ENCODE data around the gene PRKACB. TPM values are rescaled to one million over a fixed set of nuclear protein-coding genes. Genes with fewer than 3 reads are reported as not detected.

PRKACB gene
- total RNA-seq, 1 experiment from 2014 or later, result 28.5 TPM

DNA sequence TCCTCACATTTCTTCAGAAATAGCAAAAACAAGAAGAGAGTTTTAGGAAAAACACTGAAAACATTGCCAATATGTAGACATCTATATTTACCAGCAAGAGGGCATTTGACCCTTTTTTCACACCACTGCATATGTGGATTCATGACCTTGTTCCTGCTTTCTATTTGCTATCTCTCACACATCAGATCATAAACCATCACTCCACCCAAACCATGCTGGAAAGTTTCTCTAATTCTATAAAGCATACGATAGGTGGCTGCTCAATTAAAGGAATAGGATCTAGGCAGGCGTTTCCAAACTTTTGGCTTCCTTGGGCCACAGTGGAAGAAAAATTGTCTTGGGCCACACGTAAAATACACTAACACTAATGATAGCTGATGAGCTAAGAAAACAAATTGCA lies 121.8 kb downstream of the PRKACB start:
- H3K9me3 Mint-ChIP-seq (ENCODE audit: low read depth, unreplicated experiment), result no peaks in the 10 kb centered on the region
- no peak overlapping the region for H3K27ac Mint-ChIP-seq (ENCODE audit: unreplicated experiment)
- no TSS peak for BruUV-seq (replicated peaks)
- CTCF ChIA-PET, result no interaction called here
- intact Hi-C loops (cut with micrococcal nuclease; ENCODE audit: unreplicated experiment), result no loop called here
- no peak overlapping the region for H3K4me3 Mint-ChIP-seq (ENCODE audit: low read depth, unreplicated experiment)
- H3K36me3 Mint-ChIP-seq (ENCODE audit: insufficient read depth, unreplicated experiment), result no peaks in the 10 kb centered on the region
- H3K27me3 Mint-ChIP-seq (ENCODE audit: unreplicated experiment), result no peaks in the 10 kb centered on the region
- no peak for DNase-seq
- TF ChIP-seq, protein P1, sequence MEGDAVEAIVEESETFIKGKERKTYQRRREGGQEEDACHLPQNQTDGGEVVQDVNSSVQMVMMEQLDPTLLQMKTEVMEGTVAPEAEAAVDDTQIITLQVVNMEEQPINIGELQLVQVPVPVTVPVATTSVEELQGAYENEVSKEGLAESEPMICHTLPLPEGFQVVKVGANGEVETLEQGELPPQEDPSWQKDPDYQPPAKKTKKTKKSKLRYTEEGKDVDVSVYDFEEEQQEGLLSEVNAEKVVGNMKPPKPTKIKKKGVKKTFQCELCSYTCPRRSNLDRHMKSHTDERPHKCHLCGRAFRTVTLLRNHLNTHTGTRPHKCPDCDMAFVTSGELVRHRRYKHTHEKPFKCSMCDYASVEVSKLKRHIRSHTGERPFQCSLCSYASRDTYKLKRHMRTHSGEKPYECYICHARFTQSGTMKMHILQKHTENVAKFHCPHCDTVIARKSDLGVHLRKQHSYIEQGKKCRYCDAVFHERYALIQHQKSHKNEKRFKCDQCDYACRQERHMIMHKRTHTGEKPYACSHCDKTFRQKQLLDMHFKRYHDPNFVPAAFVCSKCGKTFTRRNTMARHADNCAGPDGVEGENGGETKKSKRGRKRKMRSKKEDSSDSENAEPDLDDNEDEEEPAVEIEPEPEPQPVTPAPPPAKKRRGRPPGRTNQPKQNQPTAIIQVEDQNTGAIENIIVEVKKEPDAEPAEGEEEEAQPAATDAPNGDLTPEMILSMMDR (IDR thresholded peaks at IDR 0.05; ENCODE audit: unreplicated experiment), result no peak
- peaks cover 38% of the 10 kb centered on the region for H3K4me1 Mint-ChIP-seq (ENCODE audit: low read depth, unreplicated experiment)

DNA sequence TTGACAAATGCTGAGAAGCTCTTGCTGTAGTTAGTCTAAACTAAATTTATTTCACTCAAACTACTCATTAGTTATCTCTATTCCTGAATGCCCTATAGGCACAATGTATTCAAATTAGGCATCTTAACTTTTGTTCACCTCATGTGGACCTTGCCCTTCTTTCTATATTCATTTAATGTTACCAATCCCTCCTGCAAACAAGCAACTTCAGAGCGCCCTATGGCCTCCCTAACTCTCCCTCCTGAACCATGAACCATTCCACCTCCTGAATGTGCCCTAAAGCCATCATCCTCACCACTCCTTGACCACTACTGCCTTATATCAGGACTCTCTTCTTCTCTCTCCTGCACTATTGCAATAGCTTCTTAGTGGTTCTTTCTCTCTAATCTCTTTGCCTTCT lies 122.7 kb downstream of the PRKACB start:
- TF ChIP-seq, protein P1 (IDR thresholded peaks at IDR 0.05; ENCODE audit: unreplicated experiment), result no peak
- no peaks in the 10 kb centered on the region for H3K36me3 Mint-ChIP-seq (ENCODE audit: insufficient read depth, unreplicated experiment)
- no TSS peak for BruUV-seq (replicated peaks)
- H3K27ac Mint-ChIP-seq (ENCODE audit: unreplicated experiment), result no peak overlapping the region
- CTCF ChIA-PET, result no interaction called here
- H3K27me3 Mint-ChIP-seq (ENCODE audit: unreplicated experiment), result no peaks in the 10 kb centered on the region
- intact Hi-C loops (cut with micrococcal nuclease; ENCODE audit: unreplicated experiment), result no loop called here
- H3K4me1 Mint-ChIP-seq (ENCODE audit: low read depth, unreplicated experiment), result peaks cover 47% of the 10 kb centered on the region
- no peak for DNase-seq
- H3K9me3 Mint-ChIP-seq (ENCODE audit: low read depth, unreplicated experiment), result no peaks in the 10 kb centered on the region
- no peak overlapping the region for H3K4me3 Mint-ChIP-seq (ENCODE audit: low read depth, unreplicated experiment)

DNA sequence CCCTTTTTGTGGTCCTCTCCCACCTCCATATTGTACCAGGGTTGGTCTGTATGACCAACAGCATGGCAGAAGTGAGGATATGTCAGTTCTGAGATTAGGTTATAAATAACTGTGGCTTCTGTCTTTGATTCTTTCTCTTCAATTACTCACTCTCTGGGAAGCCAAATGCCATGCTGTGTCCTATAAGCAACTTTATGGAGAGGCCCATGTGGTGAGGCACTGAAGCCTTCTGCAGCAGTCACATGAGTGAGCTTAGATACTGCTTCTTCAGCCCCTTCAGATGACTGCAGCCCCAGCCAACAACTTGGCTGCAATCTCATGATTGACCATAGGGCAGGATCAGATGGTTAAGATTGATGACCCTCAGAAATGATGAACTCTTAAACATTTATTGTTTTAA lies 123.4 kb downstream of the PRKACB start:
- BruUV-seq (replicated peaks), result no TSS peak
- H3K4me1 Mint-ChIP-seq (ENCODE audit: low read depth, unreplicated experiment), result peaks cover 54% of the 10 kb centered on the region

DNA sequence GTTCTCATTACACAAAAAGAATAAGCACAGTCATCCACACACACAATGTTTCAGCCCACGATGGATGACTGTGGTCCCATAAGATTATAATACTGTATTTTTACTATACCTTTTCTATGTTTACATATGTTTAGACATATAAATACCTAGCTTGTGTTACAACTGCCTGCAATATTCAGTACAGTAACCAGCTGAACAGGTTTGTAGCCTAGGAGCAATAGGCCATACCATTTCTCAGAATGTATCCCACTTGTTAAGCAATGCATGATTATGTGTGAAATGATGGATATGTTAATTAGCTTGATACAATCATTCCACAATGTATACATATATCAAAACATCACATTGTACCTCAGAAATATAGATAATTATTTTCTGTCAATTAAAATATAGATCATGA lies 124.3 kb downstream of the PRKACB start:
- no peak for DNase-seq
- Mint-ChIP-seq H3K36me3 (ENCODE audit: insufficient read depth, unreplicated experiment) (no peaks in the 10 kb centered on the region), H3K9me3 (ENCODE audit: low read depth, unreplicated experiment) (no peaks in the 10 kb centered on the region), H3K4me3 (ENCODE audit: low read depth, unreplicated experiment) (no peak overlapping the region), H3K27ac (ENCODE audit: unreplicated experiment) (no peak overlapping the region), H3K27me3 (ENCODE audit: unreplicated experiment) (no peaks in the 10 kb centered on the region), H3K4me1 (ENCODE audit: low read depth, unreplicated experiment) (peaks cover 57% of the 10 kb centered on the region)
- TF ChIP-seq, protein P1 (IDR thresholded peaks at IDR 0.05; ENCODE audit: unreplicated experiment), result no peak
- BruUV-seq (replicated peaks), result no TSS peak
- intact Hi-C loops (cut with micrococcal nuclease; ENCODE audit: unreplicated experiment), result no loop called here
- CTCF ChIA-PET, result no interaction called here

More for the DNA sequence above, 123.4 kb downstream of the PRKACB start:
- CTCF ChIA-PET, result no interaction called here
- TF ChIP-seq, protein P1 (IDR thresholded peaks at IDR 0.05; ENCODE audit: unreplicated experiment), result no peak
- no peaks in the 10 kb centered on the region for H3K27me3 Mint-ChIP-seq (ENCODE audit: unreplicated experiment)
- no peaks in the 10 kb centered on the region for H3K36me3 Mint-ChIP-seq (ENCODE audit: insufficient read depth, unreplicated experiment)
- no peak overlapping the region for H3K27ac Mint-ChIP-seq (ENCODE audit: unreplicated experiment)
- intact Hi-C loops (cut with micrococcal nuclease; ENCODE audit: unreplicated experiment), result no loop called here
- no peaks in the 10 kb centered on the region for H3K9me3 Mint-ChIP-seq (ENCODE audit: low read depth, unreplicated experiment)
- DNase-seq, result no peak
- H3K4me3 Mint-ChIP-seq (ENCODE audit: low read depth, unreplicated experiment), result no peak overlapping the region
